GM12875 (cell line): ENCODE results near the gene PRICKLE3.
A peak's percentile ranks its signal among the peaks of the same experiment; 100 is the strongest.
"Not testable (repeated sequence)": the region's sequence is repeated elsewhere in the genome, so short reads cannot be mapped to it uniquely, and the experiment has no call there.

Experiments
- H3K4me3 ChIP-seq: one replicate; pipeline ENCODE4 v1.5.1; 2011; ENCODE audit warnings: low read depth, low read length, control low read depth
- TF ChIP-seq, protein P1 (sequence below): IDR thresholded peaks from 2 replicates; pipeline ENCODE4 v1.5.1; 2011; ENCODE audit warnings: low read depth, mild to moderate bottlenecking, control low read depth, inconsistent platforms, low read length, moderate library complexity, borderline replicate concordance; ENCODE audit not compliant: insufficient read depth

Gene PRICKLE3

GRCh38 chrX:49174723-49175122 lies 11.4 kb downstream of the PRICKLE3 start:
- no peak overlapping the region for H3K4me3 ChIP-seq
- TF ChIP-seq, protein P1, sequence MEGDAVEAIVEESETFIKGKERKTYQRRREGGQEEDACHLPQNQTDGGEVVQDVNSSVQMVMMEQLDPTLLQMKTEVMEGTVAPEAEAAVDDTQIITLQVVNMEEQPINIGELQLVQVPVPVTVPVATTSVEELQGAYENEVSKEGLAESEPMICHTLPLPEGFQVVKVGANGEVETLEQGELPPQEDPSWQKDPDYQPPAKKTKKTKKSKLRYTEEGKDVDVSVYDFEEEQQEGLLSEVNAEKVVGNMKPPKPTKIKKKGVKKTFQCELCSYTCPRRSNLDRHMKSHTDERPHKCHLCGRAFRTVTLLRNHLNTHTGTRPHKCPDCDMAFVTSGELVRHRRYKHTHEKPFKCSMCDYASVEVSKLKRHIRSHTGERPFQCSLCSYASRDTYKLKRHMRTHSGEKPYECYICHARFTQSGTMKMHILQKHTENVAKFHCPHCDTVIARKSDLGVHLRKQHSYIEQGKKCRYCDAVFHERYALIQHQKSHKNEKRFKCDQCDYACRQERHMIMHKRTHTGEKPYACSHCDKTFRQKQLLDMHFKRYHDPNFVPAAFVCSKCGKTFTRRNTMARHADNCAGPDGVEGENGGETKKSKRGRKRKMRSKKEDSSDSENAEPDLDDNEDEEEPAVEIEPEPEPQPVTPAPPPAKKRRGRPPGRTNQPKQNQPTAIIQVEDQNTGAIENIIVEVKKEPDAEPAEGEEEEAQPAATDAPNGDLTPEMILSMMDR, result no peak

GRCh38 chrX:49173544-49173943 lies 12.6 kb downstream of the PRICKLE3 start:
- not testable (repeated sequence) for H3K4me3 ChIP-seq

DNA sequence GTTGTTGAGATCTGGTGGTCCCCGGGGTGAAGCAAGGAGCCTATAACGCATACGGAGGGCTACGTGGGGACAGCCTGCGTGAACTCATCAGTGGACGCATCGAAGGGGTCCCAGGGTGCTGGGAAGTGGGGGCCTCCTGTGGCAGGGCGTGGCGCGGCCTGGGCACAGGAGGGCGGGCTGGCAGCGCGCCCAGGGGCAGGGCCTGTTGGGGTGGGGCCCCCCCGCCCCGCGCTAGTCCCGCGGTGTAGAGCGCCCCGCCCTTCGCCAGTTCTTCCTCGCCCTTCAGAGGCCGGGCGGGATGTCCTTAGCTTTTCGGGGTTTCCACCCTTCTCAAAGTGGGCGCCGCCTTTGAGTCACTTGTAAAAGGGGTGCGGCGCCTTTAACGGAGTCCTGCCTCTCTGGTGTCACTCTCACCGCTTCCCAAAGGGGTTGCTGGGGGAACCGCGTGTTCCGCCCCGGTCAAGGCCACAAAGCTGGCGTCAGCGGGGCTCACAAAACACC lies 13.8 kb downstream of the PRICKLE3 start:
- TF ChIP-seq, protein P1, result 0 out of 2 replicates have a peak, but pooled peaks have one; percentile 2
- H3K4me3 ChIP-seq, result peak overlapping the region; percentile 68

DNA sequence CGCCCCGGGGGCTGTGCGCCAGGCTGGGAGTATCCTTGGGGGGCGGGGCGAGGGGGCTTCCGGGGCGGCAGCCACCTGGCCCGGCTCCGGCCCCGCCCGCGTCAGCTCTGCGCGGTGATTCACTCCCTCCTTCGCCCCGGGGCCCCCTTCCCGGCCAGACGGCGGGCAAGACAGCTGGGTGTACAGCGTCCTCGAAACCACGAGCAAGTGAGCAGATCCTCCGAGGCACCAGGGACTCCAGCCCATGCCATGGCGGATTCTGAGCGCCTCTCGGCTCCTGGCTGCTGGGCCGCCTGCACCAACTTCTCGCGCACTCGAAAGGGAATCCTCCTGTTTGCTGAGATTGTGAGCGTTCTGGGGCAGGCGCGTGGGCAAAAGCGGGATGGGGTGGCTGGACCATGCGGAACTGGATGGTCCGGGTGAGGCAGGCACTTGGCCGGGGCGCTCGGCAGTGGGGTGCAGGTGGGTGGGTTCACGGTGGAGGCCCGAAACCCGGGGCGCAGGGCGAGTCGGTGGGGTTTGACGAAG lies 14.4 kb downstream of the PRICKLE3 start, which contains the start of gene PLP2:
PLP2 (plus strand) TSS at position 147 of the 528 bp plus-strand sequence; CDS start at position 250, 103 bp downstream.
- TF ChIP-seq, protein P1, result no peak
- H3K4me3 ChIP-seq, result peak within 1 kb of the TSS; percentile 68

DNA sequence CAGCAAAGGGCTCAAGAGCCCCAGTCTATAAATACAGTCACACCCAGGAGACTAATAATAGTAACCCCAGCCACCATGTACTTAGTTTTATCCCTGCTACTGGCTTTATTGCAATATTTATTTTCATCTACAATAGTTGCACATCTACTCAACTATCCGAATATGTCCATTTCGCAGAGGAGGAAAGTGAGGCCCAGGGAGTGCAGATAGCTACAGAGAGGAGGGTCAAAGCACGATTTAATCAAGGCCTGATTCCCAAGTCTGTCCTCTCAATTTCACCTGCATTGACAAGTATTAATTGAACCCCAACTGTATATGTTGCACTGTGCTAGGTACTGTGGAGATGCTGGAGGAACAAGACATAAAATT lies 18.4 kb downstream of the PRICKLE3 start:
- no peak overlapping the region for H3K4me3 ChIP-seq
- TF ChIP-seq, protein P1, result no peak

DNA sequence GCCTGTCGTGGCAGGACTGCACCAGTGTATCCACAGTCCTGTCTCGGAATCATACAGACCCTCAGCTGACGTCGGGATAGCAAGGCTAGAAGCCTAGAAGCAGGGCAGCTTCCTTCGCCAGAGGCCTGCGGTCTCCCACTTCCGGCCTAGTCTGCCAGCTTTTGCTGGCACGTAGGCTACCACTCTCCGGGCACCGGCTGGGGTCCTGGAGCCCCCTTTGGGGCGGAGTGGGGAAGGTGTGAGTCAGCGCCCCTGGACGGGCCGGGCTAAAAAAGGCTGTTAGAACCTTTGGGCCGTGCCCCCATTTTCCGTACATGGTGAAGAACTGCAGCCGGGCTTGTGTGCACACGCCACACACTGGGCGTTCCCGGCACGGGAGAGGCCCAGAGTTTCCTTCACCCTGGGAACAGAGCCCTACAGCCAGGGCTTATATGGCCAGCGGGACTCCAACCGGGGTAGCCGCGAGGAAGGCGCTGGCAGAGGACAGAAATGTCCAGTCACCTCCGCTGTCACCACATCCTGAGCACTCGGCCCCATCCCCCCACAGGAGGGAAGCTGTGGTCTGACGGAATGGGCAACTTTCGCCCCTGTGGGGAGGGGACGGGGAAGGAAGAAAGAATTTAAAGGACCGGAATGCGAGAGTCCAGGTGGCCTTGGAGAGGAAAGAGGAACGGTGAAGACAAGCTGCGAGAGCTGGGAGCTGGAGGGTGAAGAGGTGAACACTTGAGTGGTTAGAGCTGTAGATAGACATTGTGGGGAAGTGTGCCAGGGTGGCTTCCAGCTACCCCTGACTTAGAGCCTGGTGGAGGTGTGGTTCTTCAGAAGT lies 19.0 kb downstream of the PRICKLE3 start:
- TF ChIP-seq, protein P1, result no peak
- peak overlapping the region; percentile 39 for H3K4me3 ChIP-seq

GRCh38 chrX:49165901-49166881 lies 20.0 kb downstream of the PRICKLE3 start:
- TF ChIP-seq, protein P1, result peak; percentile 33; the same call in 1 of the 2 replicates
- H3K4me3 ChIP-seq, result peak overlapping the region; percentile 39
